ENCODE data around the gene RAMP2. TPM values are rescaled to one million over a fixed set of nuclear protein-coding genes. Genes with fewer than 3 reads are reported as not detected.

The RAMP2 gene
- total and polyA plus RNA-seq, 4 donors = 25.2 to 106 (median 89.9) TPM

GRCh38 chr17:42779304-42779935 is 18.4 kb downstream of the RAMP2 start:
- peaks cover 37% of the 10 kb centered on the region for H3K4me1 ChIP-seq (ENCODE audit: control insufficient read depth, insufficient read depth, low read length)
- no peak overlapping the region for H3K4me3 ChIP-seq (ENCODE audit: low read depth, low read length)
- H3K27ac ChIP-seq (ENCODE audit: low read depth, low read length) = no peak overlapping the region
- WGBS (ENCODE audit: insufficient coverage) = 100% methylated on average over 1 of the region's 3 CpGs
- H3K9me3 ChIP-seq (ENCODE audit: control insufficient read depth, insufficient read depth, low read length) = no peaks in the 10 kb centered on the region
- no peak for DNase-seq (ENCODE audit: low read depth in 4 of 6, low spot score in 6 of 6)
- peaks cover 46% of the 10 kb centered on the region for H3K27me3 ChIP-seq (ENCODE audit: control insufficient read depth, insufficient read depth, low read length)
- peaks cover 38% of the 10 kb centered on the region for H3K36me3 ChIP-seq (ENCODE audit: control insufficient read depth, insufficient read depth, low read length)

GRCh38 chr17:42779936-42780850 is 19.2 kb downstream of the RAMP2 start, which contains the start of gene WNK4:
TSS of gene WNK4 (plus strand) at chr17:42780610. CDS start at chr17:42780699, 89 bp downstream.
- H3K27me3 ChIP-seq (ENCODE audit: control insufficient read depth, insufficient read depth, low read length) = peaks cover 54% of the 10 kb centered on the region
- WGBS (ENCODE audit: insufficient coverage) = 2% methylated on average over 57 of the region's 65 CpGs
- H3K4me3 ChIP-seq (ENCODE audit: low read depth, low read length) = peak within 1 kb of the TSS; percentile 48
- H3K4me1 ChIP-seq (ENCODE audit: control insufficient read depth, insufficient read depth, low read length) = peaks cover 44% of the 10 kb centered on the region
- no peak within 1 kb of the TSS for H3K27ac ChIP-seq (ENCODE audit: low read depth, low read length)
- peak in 1 of 6 donors; percentile 35 for DNase-seq (ENCODE audit: low read depth in 4 of 6, low spot score in 6 of 6)
- no peaks in the 10 kb centered on the region for H3K9me3 ChIP-seq (ENCODE audit: control insufficient read depth, insufficient read depth, low read length)
- H3K36me3 ChIP-seq (ENCODE audit: control insufficient read depth, insufficient read depth, low read length) = peaks cover 35% of the 10 kb centered on the region

- no peak for DNase-seq (ENCODE audit: low read depth in 4 of 6, low spot score in 6 of 6)
- 4% methylated on average over 39 of the region's 39 CpGs for WGBS (ENCODE audit: insufficient coverage)
- Histone ChIP-seq H3K4me1 (ENCODE audit: control insufficient read depth, insufficient read depth, low read length) (peaks cover 48% of the 10 kb centered on the region), H3K27me3 (ENCODE audit: control insufficient read depth, insufficient read depth, low read length) (peaks cover 63% of the 10 kb centered on the region), H3K9me3 (ENCODE audit: control insufficient read depth, insufficient read depth, low read length) (no peaks in the 10 kb centered on the region), H3K27ac (ENCODE audit: low read depth, low read length) (no peak overlapping the region), H3K36me3 (ENCODE audit: control insufficient read depth, insufficient read depth, low read length) (peaks cover 27% of the 10 kb centered on the region), H3K4me3 (ENCODE audit: low read depth, low read length) (peak overlapping the region; percentile 48)
These were observed 20.0 kb downstream of the RAMP2 start for GRCh38 chr17:42780851-42781638.

DNA sequence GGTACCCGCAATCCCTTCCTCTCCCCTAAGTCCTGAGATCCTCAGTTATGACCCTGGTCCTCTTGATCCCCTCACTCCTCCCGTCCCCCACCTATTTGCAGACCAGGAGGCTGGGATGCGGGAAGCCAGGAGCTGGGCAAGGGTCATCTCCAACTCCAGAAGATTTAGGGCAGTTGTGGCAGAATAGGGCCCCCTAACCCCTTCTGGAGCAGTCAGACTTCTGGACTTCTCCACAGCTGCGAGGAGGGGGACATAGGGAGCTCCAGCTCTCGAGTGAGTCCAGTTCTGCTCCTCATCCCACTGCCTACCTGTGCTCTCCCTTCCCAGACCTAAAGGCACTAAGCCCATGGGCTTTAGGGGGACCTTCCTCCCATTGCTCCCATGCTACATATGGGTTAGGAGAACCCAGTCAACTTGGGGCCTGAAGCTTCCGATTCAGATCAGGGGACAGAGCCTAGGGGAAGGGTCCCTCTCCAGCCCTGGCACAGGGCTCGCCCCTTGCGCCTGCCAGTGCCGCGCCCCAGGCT is 20.7 kb downstream of the RAMP2 start:
- WGBS (ENCODE audit: insufficient coverage) = 36% methylated on average over 5 of the region's 10 CpGs
- H3K9me3 ChIP-seq (ENCODE audit: control insufficient read depth, insufficient read depth, low read length) = no peaks in the 10 kb centered on the region
- no peak for DNase-seq (ENCODE audit: low read depth in 4 of 6, low spot score in 6 of 6)
- peak overlapping the region; percentile 48 for H3K4me3 ChIP-seq (ENCODE audit: low read depth, low read length)
- peaks cover 48% of the 10 kb centered on the region for H3K4me1 ChIP-seq (ENCODE audit: control insufficient read depth, insufficient read depth, low read length)
- H3K27me3 ChIP-seq (ENCODE audit: control insufficient read depth, insufficient read depth, low read length) = peaks cover 69% of the 10 kb centered on the region
- H3K36me3 ChIP-seq (ENCODE audit: control insufficient read depth, insufficient read depth, low read length) = peaks cover 22% of the 10 kb centered on the region
- H3K27ac ChIP-seq (ENCODE audit: low read depth, low read length) = no peak overlapping the region

GRCh38 chr17:42782166-42783061 is 21.4 kb downstream of the RAMP2 start:
- 30% methylated on average over 22 of the region's 29 CpGs for WGBS (ENCODE audit: insufficient coverage)
- H3K27me3 ChIP-seq (ENCODE audit: control insufficient read depth, insufficient read depth, low read length) = peaks cover 76% of the 10 kb centered on the region
- H3K36me3 ChIP-seq (ENCODE audit: control insufficient read depth, insufficient read depth, low read length) = peaks cover 16% of the 10 kb centered on the region
- H3K27ac ChIP-seq (ENCODE audit: low read depth, low read length) = no peak overlapping the region
- no peaks in the 10 kb centered on the region for H3K9me3 ChIP-seq (ENCODE audit: control insufficient read depth, insufficient read depth, low read length)
- peaks cover 48% of the 10 kb centered on the region for H3K4me1 ChIP-seq (ENCODE audit: control insufficient read depth, insufficient read depth, low read length)
- no peak for DNase-seq (ENCODE audit: low read depth in 4 of 6, low spot score in 6 of 6)
- peak overlapping the region; percentile 48 for H3K4me3 ChIP-seq (ENCODE audit: low read depth, low read length)

DNA sequence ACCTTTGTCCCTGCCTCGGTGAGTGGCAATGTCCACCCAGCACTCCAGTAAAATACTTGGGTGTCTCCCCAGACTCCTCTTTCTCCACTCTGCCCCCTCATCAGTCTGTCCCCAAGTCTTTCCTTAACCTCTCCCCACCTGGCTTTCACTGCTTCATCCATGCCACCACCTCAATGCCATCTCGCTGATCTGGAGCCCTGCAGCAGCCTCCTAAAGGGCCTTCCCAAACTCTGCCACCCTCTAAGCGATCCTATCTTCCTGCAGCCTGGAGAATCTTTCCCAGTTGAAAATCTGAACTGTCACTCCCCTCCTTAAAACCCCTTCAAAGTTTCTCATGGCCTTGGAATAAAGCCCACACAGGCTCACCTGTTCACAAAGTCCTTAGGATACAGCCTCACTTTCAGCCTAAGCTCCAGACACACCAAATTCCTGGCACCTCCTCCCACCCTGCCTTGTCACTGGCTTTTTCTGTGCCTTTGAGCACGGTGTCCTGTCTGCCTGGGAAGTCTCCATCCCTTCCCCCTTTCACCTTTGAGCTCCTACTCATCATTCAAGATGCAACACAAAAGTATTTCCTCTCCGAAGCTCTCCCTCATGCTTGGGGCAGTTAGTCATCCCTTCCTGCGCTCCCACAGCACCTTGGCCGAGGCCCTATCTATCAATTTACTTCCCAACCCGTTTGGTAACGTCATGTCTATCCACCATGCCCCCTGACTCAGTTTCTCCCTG is 22.2 kb downstream of the RAMP2 start:
- H3K9me3 ChIP-seq (ENCODE audit: control insufficient read depth, insufficient read depth, low read length) = no peaks in the 10 kb centered on the region
- WGBS (ENCODE audit: insufficient coverage) = 30% methylated on average over 8 of the region's 9 CpGs
- peaks cover 48% of the 10 kb centered on the region for H3K4me1 ChIP-seq (ENCODE audit: control insufficient read depth, insufficient read depth, low read length)
- peaks cover 84% of the 10 kb centered on the region for H3K27me3 ChIP-seq (ENCODE audit: control insufficient read depth, insufficient read depth, low read length)
- no peak overlapping the region for H3K4me3 ChIP-seq (ENCODE audit: low read depth, low read length)
- H3K27ac ChIP-seq (ENCODE audit: low read depth, low read length) = no peak overlapping the region
- no peak for DNase-seq (ENCODE audit: low read depth in 4 of 6, low spot score in 6 of 6)
- peaks cover 8% of the 10 kb centered on the region for H3K36me3 ChIP-seq (ENCODE audit: control insufficient read depth, insufficient read depth, low read length)

- Histone ChIP-seq H3K27me3 (ENCODE audit: control insufficient read depth, insufficient read depth, low read length) (peaks cover 90% of the 10 kb centered on the region), H3K4me1 (ENCODE audit: control insufficient read depth, insufficient read depth, low read length) (peaks cover 48% of the 10 kb centered on the region)
- 20% methylated on average over 22 of the region's 22 CpGs for WGBS (ENCODE audit: insufficient coverage)
These were observed 22.7 kb downstream of the RAMP2 start for GRCh38 chr17:42783791-42784138.

GRCh38 chr17:42784409-42784808 is 23.4 kb downstream of the RAMP2 start:
- peaks cover 48% of the 10 kb centered on the region for H3K4me1 ChIP-seq (ENCODE audit: control insufficient read depth, insufficient read depth, low read length)
- H3K4me3 ChIP-seq (ENCODE audit: low read depth, low read length) = no peak overlapping the region
- DNase-seq (ENCODE audit: low read depth in 4 of 6, low spot score in 6 of 6) = peak in 1 of 6 donors; percentile 24
- no peaks in the 10 kb centered on the region for H3K9me3 ChIP-seq (ENCODE audit: control insufficient read depth, insufficient read depth, low read length)
- no peak overlapping the region for H3K27ac ChIP-seq (ENCODE audit: low read depth, low read length)
- H3K36me3 ChIP-seq (ENCODE audit: control insufficient read depth, insufficient read depth, low read length) = no peaks in the 10 kb centered on the region
- WGBS (ENCODE audit: insufficient coverage) = 27% methylated on average over 21 of the region's 25 CpGs
- peaks cover 92% of the 10 kb centered on the region for H3K27me3 ChIP-seq (ENCODE audit: control insufficient read depth, insufficient read depth, low read length)

More at GRCh38 chr17:42783791-42784138, 22.7 kb downstream of the RAMP2 start:
- Histone ChIP-seq H3K36me3 (ENCODE audit: control insufficient read depth, insufficient read depth, low read length) (peaks cover 3% of the 10 kb centered on the region), H3K9me3 (ENCODE audit: control insufficient read depth, insufficient read depth, low read length) (no peaks in the 10 kb centered on the region), H3K27ac (ENCODE audit: low read depth, low read length) (no peak overlapping the region), H3K4me3 (ENCODE audit: low read depth, low read length) (no peak overlapping the region)
- no peak for DNase-seq (ENCODE audit: low read depth in 4 of 6, low spot score in 6 of 6)

All from spinal cord (tissue), 10 donors.